ENCODE data around the gene KCNAB1. TPM values are rescaled to one million over a fixed set of nuclear protein-coding genes. Genes with fewer than 3 reads are reported as not detected.

The KCNAB1 gene
- polyA plus RNA-seq, 2 donors = 0.61 to 1.3 TPM

DNA sequence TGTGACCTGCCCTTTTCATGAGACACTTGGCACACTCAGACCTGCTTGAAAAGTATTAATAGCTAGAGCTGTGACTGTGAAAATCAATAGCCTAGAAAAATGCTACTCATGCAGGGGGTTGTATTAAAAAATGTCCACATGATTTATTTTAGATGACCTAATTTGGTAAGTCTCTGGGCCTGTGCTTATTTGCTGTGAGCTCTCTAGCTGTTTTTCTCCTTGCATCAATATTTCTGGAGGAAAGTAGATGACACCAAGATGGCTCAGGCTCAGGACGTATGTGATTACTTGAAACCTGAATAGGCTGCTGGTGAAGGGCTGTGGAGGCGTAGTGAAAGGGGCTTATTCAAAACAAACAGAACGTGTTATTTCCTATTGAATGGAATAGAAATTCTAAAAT lies 29.5 kb downstream of the KCNAB1 start:
- Histone ChIP-seq H3K4me1 (ENCODE audit: control insufficient read depth in 2 of 2, insufficient read depth in 2 of 2, low read length in 1 of 2) (no peaks in the 10 kb centered on the region), H3K4me3 (ENCODE audit: low read depth in 1 of 2, low read length in 2 of 2) (no peak overlapping the region), H3K36me3 (ENCODE audit: control insufficient read depth in 2 of 2, insufficient read depth in 2 of 2, low read length in 1 of 2) (no peaks in the 10 kb centered on the region), H3K9me3 (ENCODE audit: control insufficient read depth in 2 of 2, insufficient read depth in 1 of 2, low read depth in 1 of 2, low read length in 1 of 2) (no peaks in the 10 kb centered on the region), H3K27ac (ENCODE audit: low read depth in 2 of 2, low read length in 1 of 2) (no peak overlapping the region), H3K27me3 (ENCODE audit: control insufficient read depth in 1 of 2, insufficient read depth in 2 of 2, low read length in 2 of 2) (peaks cover 0 to 5% of the 10 kb centered on the region in 2 donors)
- WGBS, 2 donors = 52 to 57% methylated on average over 3 of the region's 3 CpGs

DNA sequence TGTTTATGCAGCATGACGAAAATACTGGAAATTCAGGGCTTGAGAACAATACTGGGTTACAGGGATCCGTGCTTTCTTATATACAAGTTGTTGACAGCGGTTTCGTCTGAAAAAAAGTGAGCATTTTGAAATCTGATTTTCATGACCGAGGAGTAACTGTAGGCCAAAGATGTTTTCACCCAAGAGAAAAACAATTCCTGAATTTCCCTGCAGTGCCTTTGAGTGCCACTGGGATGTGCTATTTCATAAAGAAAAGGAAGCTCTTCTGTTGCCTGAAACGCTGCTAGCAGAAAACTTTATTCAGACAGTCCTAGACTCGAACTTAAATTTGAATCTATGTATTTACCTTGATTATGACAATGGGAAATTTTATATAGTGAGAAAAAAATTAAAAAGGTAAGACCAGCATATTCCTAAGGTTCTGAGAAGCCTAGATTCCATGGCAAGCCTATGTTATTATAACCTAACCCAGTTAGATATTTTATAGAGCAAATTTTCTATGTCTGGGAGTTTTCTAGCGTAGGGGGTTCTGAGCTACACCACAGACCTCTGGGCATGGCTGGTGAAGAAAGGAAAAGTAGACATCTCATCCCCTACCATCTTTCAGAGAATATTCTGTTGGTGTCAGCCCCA lies 30.2 kb downstream of the KCNAB1 start:
- WGBS, 2 donors = 20% methylated on average over 8 of the region's 8 CpGs

DNA sequence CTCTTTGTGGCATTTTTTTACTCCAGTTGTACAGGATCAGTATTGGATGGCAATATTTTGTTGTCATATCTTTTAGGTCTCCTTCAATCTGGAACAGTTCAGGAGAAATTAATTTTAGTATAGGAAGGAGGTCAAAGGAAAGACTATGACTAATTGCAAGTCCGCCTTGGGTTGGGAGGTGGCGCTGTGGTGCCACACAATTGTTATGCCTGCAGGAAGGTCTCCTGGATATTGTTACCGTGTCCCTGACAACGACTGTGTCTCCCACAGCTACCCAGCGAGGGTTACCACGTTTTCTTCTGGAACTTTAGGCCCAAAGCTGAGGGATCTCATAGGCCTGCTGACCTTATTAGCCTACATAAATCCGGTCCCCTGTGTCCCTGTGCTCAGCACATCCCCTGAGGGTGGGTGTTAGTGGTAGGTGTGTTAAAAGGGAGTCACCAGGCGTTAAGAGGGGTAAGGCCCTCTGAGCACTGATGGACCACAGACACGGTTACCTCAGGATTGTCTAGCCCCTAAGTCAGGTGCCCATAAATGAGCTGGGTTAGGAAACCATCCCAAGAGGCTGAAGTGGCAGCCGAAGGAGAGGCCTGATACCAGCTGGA lies 31.5 kb downstream of the KCNAB1 start:
- 38 to 41% methylated on average over 10 of the region's 10 CpGs for WGBS, 2 donors
- H3K27me3 ChIP-seq (ENCODE audit: control insufficient read depth in 1 of 2, insufficient read depth in 2 of 2, low read length in 2 of 2) = peaks cover 0 to 5% of the 10 kb centered on the region in 2 donors
- no peak overlapping the region for H3K27ac ChIP-seq (ENCODE audit: low read depth in 2 of 2, low read length in 1 of 2)
- no peaks in the 10 kb centered on the region for H3K4me1 ChIP-seq (ENCODE audit: control insufficient read depth in 2 of 2, insufficient read depth in 2 of 2, low read length in 1 of 2)
- H3K9me3 ChIP-seq (ENCODE audit: control insufficient read depth in 2 of 2, insufficient read depth in 1 of 2, low read depth in 1 of 2, low read length in 1 of 2) = peaks cover 0 to 2% of the 10 kb centered on the region in 2 donors
- H3K4me3 ChIP-seq (ENCODE audit: low read depth in 1 of 2, low read length in 2 of 2) = no peak overlapping the region
- H3K36me3 ChIP-seq (ENCODE audit: control insufficient read depth in 2 of 2, insufficient read depth in 2 of 2, low read length in 1 of 2) = no peaks in the 10 kb centered on the region

More for the DNA sequence above, 30.2 kb downstream of the KCNAB1 start:
- Histone ChIP-seq H3K36me3 (ENCODE audit: control insufficient read depth in 2 of 2, insufficient read depth in 2 of 2, low read length in 1 of 2) (no peaks in the 10 kb centered on the region), H3K4me3 (ENCODE audit: low read depth in 1 of 2, low read length in 2 of 2) (no peak overlapping the region), H3K27me3 (ENCODE audit: control insufficient read depth in 1 of 2, insufficient read depth in 2 of 2, low read length in 2 of 2) (peaks cover 0 to 5% of the 10 kb centered on the region in 2 donors), H3K27ac (ENCODE audit: low read depth in 2 of 2, low read length in 1 of 2) (no peak overlapping the region), H3K9me3 (ENCODE audit: control insufficient read depth in 2 of 2, insufficient read depth in 1 of 2, low read depth in 1 of 2, low read length in 1 of 2) (no peaks in the 10 kb centered on the region), H3K4me1 (ENCODE audit: control insufficient read depth in 2 of 2, insufficient read depth in 2 of 2, low read length in 1 of 2) (no peaks in the 10 kb centered on the region)

DNA sequence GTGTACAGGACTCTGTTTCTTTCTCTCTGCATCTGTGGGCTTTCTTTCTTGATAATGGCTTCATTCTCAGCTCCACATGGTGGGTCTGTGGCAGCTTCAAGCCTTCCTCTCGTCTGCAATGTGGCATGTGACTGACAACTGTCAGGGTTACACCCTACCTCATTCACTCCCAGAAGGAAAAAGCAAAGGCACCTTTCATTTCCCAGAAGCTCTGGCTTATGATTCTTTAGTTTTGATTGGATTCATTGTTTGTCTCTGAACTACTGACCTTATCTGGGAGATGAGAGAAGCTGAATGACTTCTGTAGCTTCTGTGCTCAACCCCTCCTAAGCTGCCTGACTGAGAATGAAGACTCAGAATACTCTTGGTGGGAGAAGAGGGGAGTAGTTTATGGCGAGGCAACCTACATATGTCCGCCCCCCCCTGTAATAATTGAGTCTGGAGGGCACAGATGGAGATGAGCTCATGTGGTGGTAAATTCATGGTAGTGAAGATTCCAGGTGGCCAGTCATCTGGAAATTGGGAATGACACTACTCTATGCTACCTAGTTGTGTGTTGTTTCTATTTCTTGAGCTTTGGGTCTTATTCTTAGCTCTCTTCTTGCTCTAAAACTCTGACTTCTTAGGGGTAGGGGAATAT lies 38.4 kb downstream of the KCNAB1 start:
- H3K27ac ChIP-seq (ENCODE audit: low read depth in 2 of 2, low read length in 1 of 2) = no peak overlapping the region
- H3K36me3 ChIP-seq (ENCODE audit: control insufficient read depth in 2 of 2, insufficient read depth in 2 of 2, low read length in 1 of 2) = no peaks in the 10 kb centered on the region
- no peaks in the 10 kb centered on the region for H3K27me3 ChIP-seq (ENCODE audit: control insufficient read depth in 1 of 2, insufficient read depth in 2 of 2, low read length in 2 of 2)
- peaks cover 0 to 2% of the 10 kb centered on the region in 2 donors for H3K9me3 ChIP-seq (ENCODE audit: control insufficient read depth in 2 of 2, insufficient read depth in 1 of 2, low read depth in 1 of 2, low read length in 1 of 2)
- H3K4me1 ChIP-seq (ENCODE audit: control insufficient read depth in 2 of 2, insufficient read depth in 2 of 2, low read length in 1 of 2) = no peaks in the 10 kb centered on the region
- no peak overlapping the region for H3K4me3 ChIP-seq (ENCODE audit: low read depth in 1 of 2, low read length in 2 of 2)
- WGBS, 2 donors = 82 to 88% methylated on average over 3 of the region's 3 CpGs

GRCh38 chr3:156160647-156161046 lies 40.3 kb downstream of the KCNAB1 start:
- H3K9me3 ChIP-seq (ENCODE audit: control insufficient read depth in 2 of 2, insufficient read depth in 1 of 2, low read depth in 1 of 2, low read length in 1 of 2) = peaks cover 0 to 2% of the 10 kb centered on the region in 2 donors
- no peaks in the 10 kb centered on the region for H3K36me3 ChIP-seq (ENCODE audit: control insufficient read depth in 2 of 2, insufficient read depth in 2 of 2, low read length in 1 of 2)
- no peak overlapping the region for H3K27ac ChIP-seq (ENCODE audit: low read depth in 2 of 2, low read length in 1 of 2)
- no peak overlapping the region for H3K4me3 ChIP-seq (ENCODE audit: low read depth in 1 of 2, low read length in 2 of 2)
- 42 to 47% methylated on average over 3 of the region's 3 CpGs for WGBS, 2 donors
- H3K27me3 ChIP-seq (ENCODE audit: control insufficient read depth in 1 of 2, insufficient read depth in 2 of 2, low read length in 2 of 2) = no peaks in the 10 kb centered on the region
- no peaks in the 10 kb centered on the region for H3K4me1 ChIP-seq (ENCODE audit: control insufficient read depth in 2 of 2, insufficient read depth in 2 of 2, low read length in 1 of 2)

- Histone ChIP-seq H3K4me1 (ENCODE audit: control insufficient read depth in 2 of 2, insufficient read depth in 2 of 2, low read length in 1 of 2) (no peaks in the 10 kb centered on the region), H3K27me3 (ENCODE audit: control insufficient read depth in 1 of 2, insufficient read depth in 2 of 2, low read length in 2 of 2) (no peaks in the 10 kb centered on the region), H3K4me3 (ENCODE audit: low read depth in 1 of 2, low read length in 2 of 2) (no peak overlapping the region), H3K9me3 (ENCODE audit: control insufficient read depth in 2 of 2, insufficient read depth in 1 of 2, low read depth in 1 of 2, low read length in 1 of 2) (no peaks in the 10 kb centered on the region), H3K36me3 (ENCODE audit: control insufficient read depth in 2 of 2, insufficient read depth in 2 of 2, low read length in 1 of 2) (no peaks in the 10 kb centered on the region), H3K27ac (ENCODE audit: low read depth in 2 of 2, low read length in 1 of 2) (no peak overlapping the region)
- 42 to 44% methylated on average over 1 of the region's 1 CpG for WGBS, 2 donors
These were observed 40.8 kb downstream of the KCNAB1 start for GRCh38 chr3:156161172-156161571.

- Histone ChIP-seq H3K4me3 (ENCODE audit: low read depth in 1 of 2, low read length in 2 of 2) (no peak overlapping the region), H3K9me3 (ENCODE audit: control insufficient read depth in 2 of 2, insufficient read depth in 1 of 2, low read depth in 1 of 2, low read length in 1 of 2) (no peaks in the 10 kb centered on the region), H3K27ac (ENCODE audit: low read depth in 2 of 2, low read length in 1 of 2) (no peak overlapping the region), H3K36me3 (ENCODE audit: control insufficient read depth in 2 of 2, insufficient read depth in 2 of 2, low read length in 1 of 2) (no peaks in the 10 kb centered on the region), H3K27me3 (ENCODE audit: control insufficient read depth in 1 of 2, insufficient read depth in 2 of 2, low read length in 2 of 2) (no peaks in the 10 kb centered on the region), H3K4me1 (ENCODE audit: control insufficient read depth in 2 of 2, insufficient read depth in 2 of 2, low read length in 1 of 2) (no peaks in the 10 kb centered on the region)
- WGBS, 2 donors = 75 to 76% methylated on average over 2 of the region's 2 CpGs
These were observed 43.5 kb downstream of the KCNAB1 start for GRCh38 chr3:156163848-156164247.

DNA sequence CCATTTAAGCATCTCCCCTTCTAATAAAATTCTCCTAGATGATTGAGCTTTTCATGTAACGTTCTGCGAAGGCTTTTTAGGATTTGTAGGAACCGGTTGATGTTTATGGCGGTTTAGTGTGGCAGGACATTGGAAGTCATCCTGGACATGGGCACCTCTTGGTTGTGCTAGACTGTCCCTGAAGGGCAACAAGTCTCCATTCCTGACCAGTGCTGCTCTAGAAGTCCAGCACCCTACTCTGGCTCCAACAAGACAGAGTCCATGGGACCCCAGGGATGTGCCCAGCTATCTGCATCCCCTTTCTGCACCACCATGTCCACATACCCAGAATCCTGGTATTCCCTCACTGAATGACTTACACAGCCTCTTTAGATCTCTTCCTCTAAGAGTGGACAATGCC lies 46.4 kb downstream of the KCNAB1 start:
- Histone ChIP-seq H3K4me1 (ENCODE audit: control insufficient read depth in 2 of 2, insufficient read depth in 2 of 2, low read length in 1 of 2) (no peaks in the 10 kb centered on the region), H3K4me3 (ENCODE audit: low read depth in 1 of 2, low read length in 2 of 2) (no peak overlapping the region), H3K9me3 (ENCODE audit: control insufficient read depth in 2 of 2, insufficient read depth in 1 of 2, low read depth in 1 of 2, low read length in 1 of 2) (no peaks in the 10 kb centered on the region), H3K27ac (ENCODE audit: low read depth in 2 of 2, low read length in 1 of 2) (no peak overlapping the region), H3K27me3 (ENCODE audit: control insufficient read depth in 1 of 2, insufficient read depth in 2 of 2, low read length in 2 of 2) (no peaks in the 10 kb centered on the region), H3K36me3 (ENCODE audit: control insufficient read depth in 2 of 2, insufficient read depth in 2 of 2, low read length in 1 of 2) (no peaks in the 10 kb centered on the region)
- WGBS, 2 donors = 80 to 83% methylated on average over 4 of the region's 4 CpGs

DNA sequence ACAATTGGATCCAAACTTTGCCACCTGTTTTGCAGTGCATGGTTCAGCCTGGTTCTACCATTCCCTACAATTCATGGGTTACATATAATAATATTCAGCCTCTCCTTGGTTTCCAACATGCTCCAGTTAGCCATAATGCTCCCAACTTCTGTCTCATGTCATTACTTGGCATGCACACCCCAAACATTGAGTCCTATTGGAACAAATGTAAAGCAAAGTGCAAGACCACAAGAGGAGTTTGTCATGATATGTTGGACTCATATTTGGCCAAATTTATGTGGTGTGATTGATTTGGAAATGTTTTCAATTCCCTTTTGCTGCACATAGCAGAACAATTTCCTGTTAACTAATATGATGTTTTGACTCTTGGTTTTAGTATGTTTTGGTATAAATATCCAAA lies 50.2 kb downstream of the KCNAB1 start:
- Histone ChIP-seq H3K27me3 (ENCODE audit: control insufficient read depth in 1 of 2, insufficient read depth in 2 of 2, low read length in 2 of 2) (no peaks in the 10 kb centered on the region), H3K27ac (ENCODE audit: low read depth in 2 of 2, low read length in 1 of 2) (no peak overlapping the region), H3K4me1 (ENCODE audit: control insufficient read depth in 2 of 2, insufficient read depth in 2 of 2, low read length in 1 of 2) (no peaks in the 10 kb centered on the region), H3K9me3 (ENCODE audit: control insufficient read depth in 2 of 2, insufficient read depth in 1 of 2, low read depth in 1 of 2, low read length in 1 of 2) (no peaks in the 10 kb centered on the region), H3K4me3 (ENCODE audit: low read depth in 1 of 2, low read length in 2 of 2) (no peak overlapping the region), H3K36me3 (ENCODE audit: control insufficient read depth in 2 of 2, insufficient read depth in 2 of 2, low read length in 1 of 2) (no peaks in the 10 kb centered on the region)

All from esophagus (tissue), 2 donors.